HG03039 (cell line): ENCODE data around the gene CDR2L.
"Not testable (repeated sequence)": the region's sequence is repeated elsewhere in the genome, so short reads cannot be mapped to it uniquely, and the experiment has no call there.

Experiments used
- ATAC-seq: cut with Tn5 transposase; IDR thresholded peaks from one replicate; pipeline ENCODE4 v1.9.1; 2021; ENCODE audit warnings: mild to moderate bottlenecking, moderate library complexity; ENCODE audit not compliant: unreplicated experiment

Gene CDR2L

DNA sequence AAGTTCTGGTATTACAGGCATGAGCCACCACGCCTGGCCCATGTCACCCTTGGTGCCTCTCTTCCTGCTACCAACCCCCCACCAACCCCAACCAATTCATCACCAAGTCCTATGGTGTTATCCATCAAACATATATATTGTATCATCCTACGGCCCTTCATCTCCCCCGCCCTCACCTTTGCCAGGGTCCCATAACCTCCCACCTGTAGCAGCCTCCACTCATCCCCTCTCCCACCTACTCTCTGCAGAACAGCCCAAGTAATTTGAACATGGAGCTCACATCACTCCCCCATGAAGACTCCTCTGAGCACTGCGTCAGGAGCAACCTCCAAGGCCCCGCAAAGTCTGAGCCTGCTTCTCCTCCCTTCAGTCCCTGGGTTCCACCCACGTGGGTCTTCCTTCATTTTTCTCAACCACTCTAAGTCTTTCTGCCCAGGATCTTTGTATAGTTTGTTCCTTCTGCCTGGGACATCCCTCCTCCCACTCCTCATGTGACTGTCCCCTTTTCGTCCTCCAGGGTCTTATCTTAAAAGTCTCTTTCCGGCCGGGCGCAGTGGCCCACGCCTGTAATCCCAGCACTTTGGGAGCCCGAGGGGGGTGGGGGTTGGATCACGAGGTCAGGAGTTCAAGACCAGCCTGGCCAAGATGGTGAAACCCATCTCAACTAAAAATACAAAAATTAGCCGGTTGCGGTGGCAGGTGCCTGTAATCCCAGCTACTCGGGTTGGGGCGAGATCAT, 7.9 kb upstream of the CDR2L start:
- ATAC-seq = no peak

DNA sequence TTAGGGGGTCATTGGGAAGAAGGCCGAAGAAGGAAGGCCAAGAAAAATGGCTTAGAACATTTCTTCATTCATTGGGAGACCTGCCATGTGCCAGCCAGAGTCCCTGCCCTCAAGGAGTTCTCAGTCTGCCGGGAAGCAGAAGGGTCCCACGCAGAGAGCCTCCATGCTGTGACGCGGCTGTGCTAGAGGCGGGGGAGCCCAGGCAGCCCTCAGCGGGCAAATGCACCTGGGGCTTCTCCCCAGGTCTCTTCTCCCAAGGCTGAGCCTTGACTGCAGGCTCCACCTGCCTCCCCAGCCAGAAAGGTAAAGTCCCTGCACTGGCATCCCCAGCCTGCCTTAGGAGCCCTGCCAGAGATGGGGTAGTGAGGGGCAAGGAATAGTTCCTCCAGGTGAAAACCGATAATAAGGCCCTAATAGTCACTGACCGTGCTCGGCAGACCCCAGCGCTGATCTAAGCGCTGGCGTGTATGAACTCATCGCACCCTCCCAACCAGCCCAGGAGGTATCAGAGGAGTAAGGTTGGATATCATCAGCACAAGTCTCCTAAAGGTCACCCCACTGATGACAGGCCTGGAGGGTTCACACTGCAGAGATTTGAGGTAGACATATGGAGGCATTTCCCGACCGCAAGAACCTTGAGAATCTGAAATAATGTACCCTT, 6.0 kb upstream of the CDR2L start:
- no peak for ATAC-seq

DNA sequence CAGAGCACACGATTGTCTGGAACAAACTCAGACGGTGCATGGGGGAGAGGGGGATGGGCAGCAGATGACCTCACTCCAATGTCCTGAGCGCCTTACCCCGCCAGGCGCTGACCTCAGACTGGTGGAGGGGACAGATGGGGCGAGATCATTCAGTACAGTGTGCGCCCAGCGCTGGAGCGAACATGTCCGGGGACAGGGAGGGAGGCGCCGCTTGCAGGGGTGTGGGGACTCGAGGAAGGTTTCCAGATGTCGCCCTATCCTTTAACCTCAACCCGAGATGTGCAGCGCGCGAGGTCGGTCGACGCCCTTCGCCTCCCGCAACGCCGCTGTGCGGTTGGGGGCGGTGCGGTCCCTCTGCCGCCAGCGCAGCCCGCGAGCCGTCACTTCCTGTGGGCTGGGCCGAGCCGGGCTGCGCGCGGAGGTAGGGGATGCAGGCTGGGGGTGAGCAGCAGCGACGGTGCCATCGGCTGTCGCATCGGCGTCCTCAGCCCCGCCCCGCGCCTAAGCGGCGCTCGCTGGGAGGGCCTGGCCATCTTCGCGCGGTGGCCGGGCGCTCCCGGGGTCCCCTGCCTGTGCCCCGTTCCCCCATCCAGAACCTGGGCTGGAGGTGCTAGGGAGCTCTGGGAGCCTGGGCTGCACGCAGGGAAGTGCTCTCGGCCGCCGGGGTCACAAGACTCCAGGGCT, 5.3 kb upstream of the CDR2L start:
- no peak for ATAC-seq

DNA sequence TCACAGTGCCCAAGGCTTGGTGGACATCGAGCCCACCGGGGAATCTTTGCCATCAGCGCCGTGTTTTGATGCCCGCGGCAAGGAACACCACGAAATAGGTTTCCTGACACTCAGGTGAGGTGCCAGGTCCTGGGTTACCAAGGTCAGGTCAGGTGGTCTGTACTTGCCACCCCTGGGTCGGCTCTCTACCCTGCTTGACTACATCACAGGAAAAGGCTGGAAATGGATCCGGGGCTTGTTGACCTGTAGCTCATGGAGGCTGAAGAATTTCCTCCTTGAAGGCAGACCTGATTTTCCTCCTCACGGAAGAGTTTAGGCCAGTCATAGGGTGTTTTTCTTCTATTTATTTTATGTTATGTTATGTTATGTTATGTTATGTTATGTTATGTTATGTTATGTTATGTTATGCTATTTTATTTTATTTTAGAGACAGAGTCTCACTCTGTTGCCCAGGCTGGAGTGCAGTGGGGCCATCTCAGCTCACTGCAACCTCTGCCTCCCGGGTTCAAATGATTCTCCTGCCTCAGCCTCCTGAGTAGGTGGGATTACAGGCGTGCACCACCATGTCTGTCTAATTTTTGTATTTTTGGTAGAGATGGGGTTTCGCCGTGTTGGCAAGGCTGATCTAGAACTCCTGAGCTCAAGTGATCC, 4.6 kb upstream of the CDR2L start:
- not testable (repeated sequence) for ATAC-seq

DNA sequence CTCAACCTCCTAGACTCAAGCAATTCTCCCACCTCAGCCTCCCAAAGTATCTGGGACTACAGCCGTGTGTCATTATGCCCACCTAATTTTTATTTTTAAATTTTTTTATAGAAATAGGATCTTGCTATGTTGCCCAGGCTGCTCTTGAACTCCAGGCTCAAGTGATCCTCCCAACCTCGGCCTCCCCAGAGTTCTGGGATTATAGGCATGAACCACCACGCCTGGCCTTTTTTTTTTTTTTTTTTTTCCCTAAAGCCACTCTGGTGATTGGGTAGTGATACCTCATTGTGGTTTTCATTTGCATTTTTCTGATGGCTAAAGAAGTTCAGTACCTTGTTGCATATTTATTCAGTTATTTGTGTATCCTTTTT, 1.2 kb upstream of the CDR2L start:
- ATAC-seq = no peak

DNA sequence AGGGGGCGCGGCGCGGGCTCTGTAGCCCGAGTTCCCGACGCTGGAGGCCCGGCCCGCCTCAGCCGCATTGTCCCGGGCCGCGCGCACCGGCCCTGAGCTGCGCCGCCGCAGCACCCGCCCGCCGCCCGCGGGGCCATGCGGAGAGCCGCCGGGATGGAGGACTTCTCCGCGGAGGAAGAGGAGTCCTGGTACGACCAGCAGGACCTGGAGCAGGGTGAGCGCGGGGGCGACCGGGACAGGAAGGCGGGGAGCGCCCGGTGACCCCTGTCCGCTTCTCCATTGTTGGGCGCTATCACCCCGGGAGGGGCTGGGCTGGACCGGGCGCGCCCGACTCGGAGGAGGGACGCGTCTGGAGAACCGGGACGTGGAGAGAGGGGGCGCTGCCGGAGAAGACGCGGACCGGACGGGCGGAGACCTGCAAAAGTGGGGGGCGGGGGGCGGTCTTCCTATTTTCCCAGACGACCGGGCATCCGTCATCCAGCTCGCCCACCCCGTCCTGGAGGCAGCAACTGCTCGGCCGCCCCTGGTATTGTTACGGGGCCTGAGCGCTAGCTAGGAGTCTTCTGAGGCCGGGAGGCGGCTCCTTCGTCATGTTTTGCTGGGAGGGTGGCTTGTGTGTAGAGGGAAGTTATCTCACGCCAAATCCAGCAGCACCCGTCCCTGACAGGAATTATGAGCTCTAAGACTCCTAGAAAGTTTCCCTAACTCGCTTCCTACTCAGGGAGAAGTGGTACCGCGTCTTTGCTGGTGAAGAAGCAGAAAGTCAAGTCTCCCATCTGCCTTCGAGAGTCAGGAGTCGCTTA, 678 bp downstream of the CDR2L start:
- ATAC-seq = peak; percentile 24

DNA sequence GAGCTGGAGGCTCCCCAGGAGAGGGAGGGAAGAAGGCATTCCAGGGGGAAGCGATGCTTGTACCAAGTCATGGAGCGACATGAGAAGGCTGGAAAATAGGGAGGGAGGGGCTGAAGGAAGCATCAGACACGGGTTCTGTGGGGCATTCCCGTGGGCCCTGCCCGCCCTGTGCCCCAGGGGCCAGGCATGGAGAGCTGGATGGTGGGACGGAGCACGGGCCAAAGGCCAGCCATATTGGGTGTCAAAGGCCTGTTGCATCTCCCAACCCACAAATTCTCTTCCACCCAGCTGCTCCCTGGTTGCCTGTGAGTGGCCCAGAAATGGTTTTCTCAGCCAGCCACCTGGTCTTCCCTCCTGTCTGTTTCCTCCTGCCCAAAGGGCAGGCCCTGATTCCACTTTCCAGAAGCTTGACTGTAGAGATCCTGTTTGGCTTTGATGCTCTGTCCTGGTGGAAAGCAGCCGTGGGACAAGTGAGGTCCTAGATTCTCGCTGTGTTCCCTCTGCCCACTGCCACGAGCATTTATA, 3.2 kb downstream of the CDR2L start:
- ATAC-seq = no peak

DNA sequence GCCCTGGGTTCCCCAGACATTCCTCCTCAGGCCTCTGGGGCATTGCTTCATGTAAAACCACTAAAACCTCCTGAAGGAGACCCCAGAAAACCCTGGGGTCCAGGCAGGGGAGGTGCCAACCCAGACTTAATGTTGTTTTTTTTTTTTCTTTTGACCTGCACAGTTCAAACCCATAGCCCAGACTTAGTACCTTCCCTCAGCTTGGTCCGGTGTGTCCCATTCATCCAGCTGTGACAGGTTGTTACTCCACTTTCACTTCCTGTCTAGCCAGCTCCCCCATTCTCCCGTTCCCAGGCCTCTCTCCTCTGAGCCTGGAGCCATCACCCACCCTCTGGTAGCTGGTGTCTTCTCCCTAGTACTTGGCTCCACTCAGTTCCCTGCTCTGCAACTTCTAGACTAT, 4.8 kb downstream of the CDR2L start:
- no peak for ATAC-seq

DNA sequence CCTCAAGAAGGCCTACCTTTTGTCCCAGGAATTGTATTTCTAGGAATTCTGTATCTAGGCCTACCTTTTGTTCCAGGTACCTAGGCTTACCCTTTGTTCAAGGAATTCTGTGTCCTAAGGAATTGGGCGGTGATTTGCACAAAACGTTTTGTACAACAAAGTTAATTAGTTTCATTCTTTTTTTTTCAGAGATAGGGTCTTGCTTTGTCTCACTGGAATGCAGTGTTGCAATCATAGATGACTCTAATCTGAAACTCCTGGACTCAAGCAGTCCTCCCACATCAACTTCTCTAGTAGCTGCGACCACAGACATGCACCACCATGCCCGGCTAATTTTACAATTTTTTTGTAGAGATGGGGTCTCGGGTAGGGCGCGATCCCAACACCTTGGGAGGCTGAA, 7.0 kb downstream of the CDR2L start:
- ATAC-seq = no peak

DNA sequence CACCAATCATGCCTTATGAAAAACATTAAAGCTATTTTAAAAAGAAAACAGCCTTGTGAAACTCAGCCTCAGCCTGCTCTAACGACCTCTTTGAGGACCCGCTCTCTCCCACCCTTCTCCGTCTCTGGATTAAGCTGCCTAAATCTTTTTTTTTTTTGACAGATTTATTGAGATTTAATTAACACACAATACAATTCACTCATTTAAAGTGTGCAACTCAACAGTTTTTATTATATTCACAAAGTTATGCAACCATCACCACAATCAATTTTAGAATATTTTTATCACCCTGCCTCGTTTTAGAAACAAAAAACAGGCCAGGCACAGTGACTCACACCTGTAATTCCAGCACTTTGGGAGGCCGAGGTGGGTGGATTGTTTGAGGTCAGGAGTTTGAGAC, 8.4 kb downstream of the CDR2L start:
- ATAC-seq = no peak

DNA sequence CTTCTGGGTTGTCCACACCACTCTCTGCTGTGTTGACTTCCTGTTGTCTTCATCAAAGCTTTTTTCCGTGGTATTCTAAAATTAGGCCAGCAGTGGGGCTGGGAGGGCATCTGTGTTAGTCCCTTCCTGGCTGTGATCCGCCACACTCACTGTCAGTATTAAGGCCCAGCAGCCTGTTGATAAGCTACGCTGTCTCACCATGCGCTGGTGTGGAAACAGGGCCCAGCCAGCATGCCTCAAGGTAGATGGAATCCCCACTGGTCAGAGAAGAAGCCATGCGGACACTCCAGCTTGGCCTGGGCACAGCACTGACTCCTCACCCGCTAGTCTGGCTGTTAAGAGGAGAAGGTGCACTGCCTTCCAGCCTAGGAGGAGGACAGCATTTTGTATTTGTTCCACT, 11.4 kb downstream of the CDR2L start:
- no peak for ATAC-seq

DNA sequence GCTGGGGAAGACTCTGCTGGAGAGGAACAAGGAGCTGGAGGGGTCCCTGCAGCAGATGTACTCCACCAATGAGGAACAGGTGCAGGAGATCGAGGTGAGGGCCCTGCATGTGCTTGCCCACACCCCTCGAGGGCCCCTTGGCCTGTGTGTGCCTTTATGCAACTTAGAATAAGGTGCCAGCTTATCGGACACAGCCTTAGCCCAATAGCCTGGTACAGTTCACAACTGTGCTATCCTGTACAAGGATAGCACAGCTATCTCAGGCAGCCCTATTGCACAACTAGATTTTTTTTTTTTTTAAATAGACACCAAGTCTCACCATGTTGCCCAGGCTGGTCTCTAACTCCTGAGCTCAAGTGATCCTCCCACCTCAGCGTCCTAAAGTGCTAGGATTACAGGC, 12.1 kb downstream of the CDR2L start:
- no peak for ATAC-seq

DNA sequence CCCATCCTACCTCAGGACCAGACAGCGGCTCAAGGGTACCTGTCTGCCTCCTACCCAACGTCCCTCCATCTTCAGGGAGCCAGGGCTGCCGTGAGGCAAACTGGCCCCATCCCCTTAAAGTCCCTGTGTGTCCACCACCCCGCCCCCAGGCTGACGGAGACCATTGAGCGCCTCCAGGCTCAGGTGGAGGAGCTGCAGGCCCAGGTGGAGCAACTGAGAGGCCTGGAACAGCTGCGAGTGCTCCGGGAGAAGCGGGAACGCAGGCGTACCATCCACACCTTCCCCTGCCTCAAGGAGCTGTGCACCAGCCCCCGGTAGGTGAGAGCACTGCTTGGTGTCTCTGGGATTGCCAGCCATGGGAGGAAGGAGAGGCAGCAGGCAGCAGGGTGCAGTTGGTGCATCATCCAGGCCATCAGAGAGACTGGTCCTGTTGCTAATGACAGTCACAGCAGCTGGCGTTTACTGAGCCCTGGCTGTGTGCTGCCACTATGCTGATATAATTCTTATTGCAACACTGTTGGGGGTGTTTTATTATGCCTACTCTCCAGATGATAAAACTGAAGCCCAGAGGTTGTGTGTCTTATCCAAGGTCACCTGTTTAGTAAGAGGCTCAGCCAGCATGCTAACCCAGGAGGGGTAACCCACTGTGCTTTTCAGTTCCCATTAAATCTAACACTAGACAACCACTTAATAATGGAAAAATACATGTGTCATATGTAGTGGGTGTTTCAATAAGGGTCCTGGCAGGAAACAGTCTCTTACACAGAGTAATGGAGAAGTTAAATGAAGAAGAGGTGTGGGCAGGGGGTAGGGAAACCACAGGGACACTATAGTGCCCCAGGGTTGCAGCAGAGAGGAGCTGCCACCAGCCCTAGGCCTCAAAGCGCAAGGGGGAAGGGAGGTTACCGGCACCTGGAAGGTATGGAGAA, 14.7 kb downstream of the CDR2L start:
- no peak for ATAC-seq

DNA sequence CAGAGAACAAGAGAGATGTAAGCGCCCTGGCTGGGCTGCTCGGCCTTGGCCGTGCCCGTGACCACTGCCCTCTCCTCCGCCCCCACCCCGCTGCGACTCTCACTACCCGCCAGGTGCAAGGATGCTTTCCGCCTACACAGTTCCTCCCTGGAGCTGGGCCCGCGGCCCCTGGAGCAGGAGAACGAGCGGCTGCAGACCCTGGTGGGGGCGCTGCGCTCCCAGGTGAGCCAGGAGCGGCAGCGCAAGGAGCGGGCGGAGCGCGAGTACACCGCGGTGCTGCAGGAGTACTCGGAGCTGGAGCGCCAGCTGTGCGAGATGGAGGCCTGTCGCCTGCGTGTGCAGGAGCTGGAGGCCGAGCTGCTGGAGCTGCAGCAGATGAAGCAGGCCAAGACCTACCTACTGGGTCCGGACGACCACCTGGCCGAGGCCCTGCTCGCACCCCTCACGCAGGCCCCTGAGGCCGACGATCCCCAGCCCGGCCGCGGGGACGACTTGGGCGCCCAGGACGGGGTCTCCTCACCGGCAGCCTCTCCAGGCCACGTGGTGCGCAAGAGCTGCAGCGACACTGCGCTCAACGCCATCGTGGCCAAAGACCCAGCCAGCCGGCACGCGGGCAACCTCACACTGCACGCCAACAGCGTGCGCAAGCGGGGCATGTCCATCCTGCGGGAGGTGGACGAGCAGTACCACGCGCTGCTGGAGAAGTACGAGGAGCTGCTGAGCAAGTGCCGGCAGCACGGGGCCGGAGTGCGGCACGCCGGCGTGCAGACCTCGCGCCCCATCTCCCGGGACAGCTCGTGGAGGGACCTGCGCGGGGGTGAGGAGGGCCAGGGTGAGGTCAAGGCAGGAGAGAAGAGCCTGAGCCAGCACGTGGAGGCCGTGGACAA, 15.9 kb downstream of the CDR2L start:
- ATAC-seq = no peak

DNA sequence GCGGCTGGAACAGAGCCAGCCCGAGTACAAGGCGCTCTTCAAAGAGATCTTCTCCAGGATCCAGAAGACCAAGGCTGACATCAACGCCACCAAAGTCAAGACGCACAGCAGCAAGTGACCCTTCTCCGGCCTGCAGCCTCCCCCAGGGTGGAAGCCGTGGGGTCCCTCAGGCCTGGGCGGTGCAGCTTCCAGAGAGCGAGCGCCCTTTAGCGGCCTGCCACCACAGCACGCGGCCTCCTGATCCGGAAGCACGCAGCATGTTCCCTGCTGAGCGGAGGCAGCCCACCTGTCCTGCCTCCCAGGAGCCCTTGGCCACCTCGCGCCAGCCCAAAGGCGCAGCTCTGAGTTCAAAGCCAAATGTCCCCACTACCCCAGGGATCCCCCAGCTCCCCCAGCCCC, 16.5 kb downstream of the CDR2L start:
- ATAC-seq = no peak

DNA sequence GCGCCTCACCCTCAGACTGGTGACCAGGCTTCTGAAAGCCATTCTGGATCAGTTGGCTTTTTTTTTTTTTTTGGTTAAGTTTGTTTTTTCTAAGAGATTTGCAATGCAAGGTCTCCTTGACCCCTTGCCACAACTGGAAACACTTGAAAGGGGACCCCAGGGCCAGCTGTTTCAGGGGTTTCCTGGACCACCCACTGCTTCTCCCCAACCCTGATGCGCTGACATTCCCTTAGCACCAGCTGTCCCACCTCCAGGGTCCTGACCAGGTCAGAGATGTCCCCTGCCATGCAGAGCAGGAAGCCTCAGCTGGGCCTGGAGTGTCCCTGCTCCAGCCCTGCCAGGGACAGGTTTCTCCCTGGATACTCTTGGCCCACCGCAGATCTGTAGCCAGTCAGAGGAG, 16.9 kb downstream of the CDR2L start:
- ATAC-seq = no peak

DNA sequence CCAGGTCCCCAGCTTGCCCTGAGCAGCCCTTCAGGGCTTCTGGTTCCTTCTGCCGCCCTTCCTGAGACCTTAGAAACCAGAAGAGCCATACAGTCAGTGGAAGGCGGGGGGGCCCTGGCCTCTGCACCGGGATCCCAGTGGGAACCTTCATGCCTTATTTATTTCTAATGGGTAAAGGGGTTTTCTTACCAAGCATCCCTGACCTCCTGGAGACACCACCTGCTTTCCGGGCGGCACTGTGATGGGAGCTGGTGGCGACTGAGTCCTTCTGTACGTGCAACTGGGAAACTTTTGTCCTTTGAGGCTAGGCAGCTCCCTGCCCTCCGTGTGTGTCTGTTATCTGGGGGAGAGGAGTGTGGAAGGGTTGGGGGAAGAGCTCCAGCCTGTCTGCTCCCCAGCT, 17.9 kb downstream of the CDR2L start:
- ATAC-seq = no peak

DNA sequence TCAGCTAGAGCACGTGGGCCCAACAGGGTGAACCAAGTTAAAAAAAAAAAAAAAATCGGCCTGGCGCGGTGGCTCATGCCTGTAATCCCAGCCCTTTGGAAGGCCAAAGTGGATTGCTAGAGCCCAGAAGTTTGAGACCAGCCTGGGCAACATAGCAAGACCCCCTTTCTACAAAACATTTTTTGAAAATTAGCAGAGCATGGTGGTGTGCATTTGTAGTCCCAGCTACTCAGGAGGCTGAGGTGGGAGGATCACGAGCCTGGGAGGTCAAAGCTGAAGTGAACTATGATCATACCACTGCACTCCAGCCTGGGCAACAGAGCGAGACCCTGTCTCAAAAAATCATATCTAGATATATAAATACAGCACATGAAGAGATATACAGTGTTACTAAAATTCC, 18.7 kb downstream of the CDR2L start:
- not testable (repeated sequence) for ATAC-seq

DNA sequence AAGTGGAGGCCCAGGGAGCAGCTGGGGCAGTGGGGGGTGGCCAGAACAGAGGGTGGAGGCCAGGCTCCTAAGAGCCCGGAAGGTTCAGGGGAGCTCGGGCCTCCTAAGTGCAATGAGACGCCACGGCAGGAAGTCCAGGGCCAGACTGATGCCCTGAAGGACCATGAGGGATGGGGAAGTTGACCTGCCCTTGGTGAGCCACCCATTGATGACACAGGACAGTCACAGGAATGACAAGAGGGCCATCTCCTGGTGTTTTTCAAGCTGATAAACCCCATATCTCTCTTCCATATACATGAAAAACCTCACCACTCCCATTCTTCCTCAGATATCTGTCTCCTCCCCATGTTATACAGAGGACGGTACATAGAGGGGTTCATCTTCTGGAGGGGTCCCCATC, 19.2 kb downstream of the CDR2L start:
- no peak for ATAC-seq
